ENCODE results near the gene IL17RD.

The IL17RD gene

DNA sequence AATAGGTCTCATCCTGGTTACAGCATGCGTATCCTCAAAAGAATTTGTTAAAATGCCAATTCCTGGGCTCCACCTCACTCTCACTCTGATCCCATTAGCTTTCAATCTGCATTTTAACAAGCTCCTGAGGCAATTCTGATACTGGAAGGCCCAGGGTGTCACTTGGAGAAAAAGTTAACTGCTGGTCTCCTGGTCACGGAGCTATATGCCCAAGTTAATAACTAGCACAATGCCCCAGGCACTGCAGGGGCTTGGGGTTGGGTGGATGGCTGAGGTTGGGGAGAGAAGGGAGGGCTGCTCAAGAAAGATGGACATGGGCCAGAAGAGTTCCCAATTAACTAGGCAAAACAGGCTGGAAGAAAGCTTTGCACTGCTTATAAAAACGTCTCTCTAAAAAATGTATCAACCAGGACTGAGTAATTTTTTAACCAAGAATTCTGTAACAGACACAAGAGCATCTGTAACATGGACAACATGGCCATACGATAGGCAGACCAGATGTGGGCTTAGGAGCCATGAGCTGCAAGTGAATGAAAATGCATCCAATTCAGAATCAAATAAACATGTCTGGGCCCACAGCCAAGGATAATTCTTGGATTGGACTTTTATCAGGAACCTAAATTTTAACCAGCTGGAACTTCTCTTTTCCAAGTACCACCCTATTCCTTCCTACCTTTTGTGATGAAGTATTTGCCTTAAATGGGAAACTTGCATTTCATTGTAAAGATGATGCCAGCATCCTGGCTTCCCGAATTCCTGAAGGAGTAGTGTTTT, 4.2 kb downstream of the IL17RD start:
- CTCF ChIA-PET = interaction anchor here (0.5 to 1.5 kb wide), 5 partner anchors 9 to 1371 kb away, joined by 3 read pairs; no protein-coding TSS in a partner anchor
- no peak overlapping the region for H3K27ac ChIP-seq (ENCODE audit: extremely low read depth, low read depth, low read length)

DNA sequence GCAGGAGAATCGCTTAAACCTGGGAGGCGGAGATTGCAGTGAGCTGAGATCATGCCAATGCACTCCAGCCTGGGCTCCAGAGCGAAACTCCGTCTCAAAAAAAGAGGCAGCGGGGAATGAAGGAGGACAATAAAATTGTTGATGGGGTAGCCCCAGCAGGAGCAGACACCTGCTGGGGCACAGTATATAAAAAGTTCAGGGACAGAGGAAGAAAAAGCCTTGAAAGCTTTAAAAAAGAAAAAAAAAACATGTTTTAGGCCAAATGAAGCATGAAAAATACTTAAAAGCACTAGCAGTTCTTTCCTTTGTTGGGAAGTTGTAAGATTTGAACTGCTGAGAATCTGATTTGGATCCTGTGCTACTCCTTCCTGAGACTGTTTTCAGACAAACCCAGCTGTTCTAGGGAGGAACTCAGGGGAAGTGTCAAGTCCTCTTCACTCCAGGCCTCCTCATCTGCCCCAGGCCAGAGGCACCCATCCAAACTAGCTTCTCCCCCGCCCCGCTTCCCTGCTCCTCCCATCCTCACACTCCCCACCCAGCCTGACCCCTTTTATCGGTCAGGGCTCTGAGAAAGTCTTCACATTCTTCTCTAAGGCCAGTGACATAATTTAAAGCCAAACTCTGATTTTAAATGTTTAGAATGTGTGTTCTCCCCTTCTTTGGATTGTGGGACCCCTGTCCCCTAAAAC, 4.9 kb downstream of the IL17RD start:
- Histone ChIP-seq H3K27ac (ENCODE audit: extremely low read depth, low read depth, low read length) (no peak overlapping the region), H3K9me3 (ENCODE audit: control insufficient read depth, insufficient read depth, low read depth, low read length) (no peaks in the 10 kb centered on the region), H3K4me1 (ENCODE audit: control insufficient read depth, insufficient read depth, low read length) (peaks cover 6% of the 10 kb centered on the region; the same call in 1 of the 2 replicates), H3K4me3 (ENCODE audit: low read depth, low read length) (no peak overlapping the region), H3K36me3 (ENCODE audit: control insufficient read depth in 2 of 2, insufficient read depth in 1 of 2, low read length in 2 of 2) (no peaks in the 10 kb centered on the region)
- no peak for TF ChIP-seq ZNF24 (tag by site-specific recombination; IDR thresholded peaks at IDR 0.05)
- no peak for TF ChIP-seq ZBTB21 (tag by site-specific recombination; IDR thresholded peaks at IDR 0.05)
- TF ChIP-seq ZFP37 (tag by site-specific recombination; IDR thresholded peaks at IDR 0.05) = no peak
- peak; percentile 60; the same call in 1 of the 2 replicates for TF ChIP-seq KLF1 (tag by site-specific recombination; IDR thresholded peaks at IDR 0.05)
- TF ChIP-seq, protein P1, sequence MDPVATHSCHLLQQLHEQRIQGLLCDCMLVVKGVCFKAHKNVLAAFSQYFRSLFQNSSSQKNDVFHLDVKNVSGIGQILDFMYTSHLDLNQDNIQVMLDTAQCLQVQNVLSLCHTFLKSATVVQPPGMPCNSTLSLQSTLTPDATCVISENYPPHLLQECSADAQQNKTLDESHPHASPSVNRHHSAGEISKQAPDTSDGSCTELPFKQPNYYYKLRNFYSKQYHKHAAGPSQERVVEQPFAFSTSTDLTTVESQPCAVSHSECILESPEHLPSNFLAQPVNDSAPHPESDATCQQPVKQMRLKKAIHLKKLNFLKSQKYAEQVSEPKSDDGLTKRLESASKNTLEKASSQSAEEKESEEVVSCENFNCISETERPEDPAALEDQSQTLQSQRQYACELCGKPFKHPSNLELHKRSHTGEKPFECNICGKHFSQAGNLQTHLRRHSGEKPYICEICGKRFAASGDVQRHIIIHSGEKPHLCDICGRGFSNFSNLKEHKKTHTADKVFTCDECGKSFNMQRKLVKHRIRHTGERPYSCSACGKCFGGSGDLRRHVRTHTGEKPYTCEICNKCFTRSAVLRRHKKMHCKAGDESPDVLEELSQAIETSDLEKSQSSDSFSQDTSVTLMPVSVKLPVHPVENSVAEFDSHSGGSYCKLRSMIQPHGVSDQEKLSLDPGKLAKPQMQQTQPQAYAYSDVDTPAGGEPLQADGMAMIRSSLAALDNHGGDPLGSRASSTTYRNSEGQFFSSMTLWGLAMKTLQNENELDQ (tag by site-specific recombination; IDR thresholded peaks at IDR 0.05; ENCODE audit: low read depth) = no peak
- no peak for TF ChIP-seq ZBTB7A (tag by site-specific recombination; IDR thresholded peaks at IDR 0.05; ENCODE audit: low read depth)
- TF ChIP-seq ZNF169 (tag by site-specific recombination; IDR thresholded peaks at IDR 0.05) = no peak
- TF ChIP-seq ZIC2 (tag by site-specific recombination; IDR thresholded peaks at IDR 0.05) = peak; percentile 82
- TF ChIP-seq, protein P2, sequence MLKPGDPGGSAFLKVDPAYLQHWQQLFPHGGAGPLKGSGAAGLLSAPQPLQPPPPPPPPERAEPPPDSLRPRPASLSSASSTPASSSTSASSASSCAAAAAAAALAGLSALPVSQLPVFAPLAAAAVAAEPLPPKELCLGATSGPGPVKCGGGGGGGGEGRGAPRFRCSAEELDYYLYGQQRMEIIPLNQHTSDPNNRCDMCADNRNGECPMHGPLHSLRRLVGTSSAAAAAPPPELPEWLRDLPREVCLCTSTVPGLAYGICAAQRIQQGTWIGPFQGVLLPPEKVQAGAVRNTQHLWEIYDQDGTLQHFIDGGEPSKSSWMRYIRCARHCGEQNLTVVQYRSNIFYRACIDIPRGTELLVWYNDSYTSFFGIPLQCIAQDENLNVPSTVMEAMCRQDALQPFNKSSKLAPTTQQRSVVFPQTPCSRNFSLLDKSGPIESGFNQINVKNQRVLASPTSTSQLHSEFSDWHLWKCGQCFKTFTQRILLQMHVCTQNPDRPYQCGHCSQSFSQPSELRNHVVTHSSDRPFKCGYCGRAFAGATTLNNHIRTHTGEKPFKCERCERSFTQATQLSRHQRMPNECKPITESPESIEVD (tag by site-specific recombination; IDR thresholded peaks at IDR 0.05) = peak; percentile 25; the same call in 1 of the 2 replicates
- peak; percentile 77 for TF ChIP-seq WT1 (tag by site-specific recombination; IDR thresholded peaks at IDR 0.05)
- TF ChIP-seq ZNF747 (tag by site-specific recombination; IDR thresholded peaks at IDR 0.05) = no peak
- TF ChIP-seq ZNF555 (tag by site-specific recombination; conservative IDR thresholded peaks at IDR 0.05) = no peak
- ChIA-PET CTCF (interaction anchor here (0.5 to 1.5 kb wide), 5 partner anchors 9 to 1372 kb away, joined by 3 to 5 read pairs (median 3); no protein-coding TSS in a partner anchor), POLR2A (no interaction called here)

More for the DNA sequence above, 4.2 kb downstream of the IL17RD start:
- no peak overlapping the region for H3K4me3 ChIP-seq (ENCODE audit: low read depth, low read length)
- TF ChIP-seq ZNF791 (tag by site-specific recombination; IDR thresholded peaks at IDR 0.05) (no peak), ZNF76 (tag by site-specific recombination; IDR thresholded peaks at IDR 0.05; ENCODE audit: borderline replicate concordance, low read depth) (no peak), ZNF140 (tag by site-specific recombination; IDR thresholded peaks at IDR 0.05) (no peak), ZBTB20 (tag by site-specific recombination; IDR thresholded peaks at IDR 0.05) (peak; percentile 76), ZBTB1 (tag by site-specific recombination; IDR thresholded peaks at IDR 0.05) (no peak), GFI1B (tag by site-specific recombination; IDR thresholded peaks at IDR 0.05) (no peak), KLF7 (tag by site-specific recombination; IDR thresholded peaks at IDR 0.05; ENCODE audit: borderline replicate concordance) (no peak), ZNF621 (tag by site-specific recombination; IDR thresholded peaks at IDR 0.05) (no peak), ZIC2 (tag by site-specific recombination; IDR thresholded peaks at IDR 0.05) (no peak), ZBTB7A (tag by site-specific recombination; IDR thresholded peaks at IDR 0.05; ENCODE audit: low read depth) (no peak), ZFP69B (tag by site-specific recombination; IDR thresholded peaks at IDR 0.05) (peak; percentile 55), IKZF3 (tag by site-specific recombination; IDR thresholded peaks at IDR 0.05) (0 out of 2 replicates have a peak, but pooled peaks have one; percentile 29)
- TF ChIP-seq, protein P3, sequence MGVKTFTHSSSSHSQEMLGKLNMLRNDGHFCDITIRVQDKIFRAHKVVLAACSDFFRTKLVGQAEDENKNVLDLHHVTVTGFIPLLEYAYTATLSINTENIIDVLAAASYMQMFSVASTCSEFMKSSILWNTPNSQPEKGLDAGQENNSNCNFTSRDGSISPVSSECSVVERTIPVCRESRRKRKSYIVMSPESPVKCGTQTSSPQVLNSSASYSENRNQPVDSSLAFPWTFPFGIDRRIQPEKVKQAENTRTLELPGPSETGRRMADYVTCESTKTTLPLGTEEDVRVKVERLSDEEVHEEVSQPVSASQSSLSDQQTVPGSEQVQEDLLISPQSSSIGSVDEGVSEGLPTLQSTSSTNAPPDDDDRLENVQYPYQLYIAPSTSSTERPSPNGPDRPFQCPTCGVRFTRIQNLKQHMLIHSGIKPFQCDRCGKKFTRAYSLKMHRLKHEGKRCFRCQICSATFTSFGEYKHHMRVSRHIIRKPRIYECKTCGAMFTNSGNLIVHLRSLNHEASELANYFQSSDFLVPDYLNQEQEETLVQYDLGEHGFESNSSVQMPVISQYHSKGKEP (tag by site-specific recombination; IDR thresholded peaks at IDR 0.05) = peak; percentile 61
- TF ChIP-seq, protein P2 (tag by site-specific recombination; IDR thresholded peaks at IDR 0.05) = 0 out of 2 replicates have a peak, but pooled peaks have one; percentile 23
- TF ChIP-seq, protein P4, sequence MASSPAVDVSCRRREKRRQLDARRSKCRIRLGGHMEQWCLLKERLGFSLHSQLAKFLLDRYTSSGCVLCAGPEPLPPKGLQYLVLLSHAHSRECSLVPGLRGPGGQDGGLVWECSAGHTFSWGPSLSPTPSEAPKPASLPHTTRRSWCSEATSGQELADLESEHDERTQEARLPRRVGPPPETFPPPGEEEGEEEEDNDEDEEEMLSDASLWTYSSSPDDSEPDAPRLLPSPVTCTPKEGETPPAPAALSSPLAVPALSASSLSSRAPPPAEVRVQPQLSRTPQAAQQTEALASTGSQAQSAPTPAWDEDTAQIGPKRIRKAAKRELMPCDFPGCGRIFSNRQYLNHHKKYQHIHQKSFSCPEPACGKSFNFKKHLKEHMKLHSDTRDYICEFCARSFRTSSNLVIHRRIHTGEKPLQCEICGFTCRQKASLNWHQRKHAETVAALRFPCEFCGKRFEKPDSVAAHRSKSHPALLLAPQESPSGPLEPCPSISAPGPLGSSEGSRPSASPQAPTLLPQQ (tag by site-specific recombination; IDR thresholded peaks at IDR 0.05) = peak; percentile 91
- H3K9me3 ChIP-seq (ENCODE audit: control insufficient read depth, insufficient read depth, low read depth, low read length) = no peaks in the 10 kb centered on the region
- H3K36me3 ChIP-seq (ENCODE audit: control insufficient read depth in 2 of 2, insufficient read depth in 1 of 2, low read length in 2 of 2) = no peaks in the 10 kb centered on the region
- H3K4me1 ChIP-seq (ENCODE audit: control insufficient read depth, insufficient read depth, low read length) = peaks cover 6% of the 10 kb centered on the region; the same call in 1 of the 2 replicates
- POLR2A ChIA-PET = no interaction called here
